Panc1 (cell line): ENCODE data around the gene PTPN9. TPM values are rescaled to one million over a fixed set of nuclear protein-coding genes. Genes with fewer than 3 reads are reported as not detected.

Experiments used
- ATAC-seq: fragments of 200-7000 bp; cut with Tn5 transposase; 2 replicates; pipeline ENCODE4 v1.9.1; 2020; ENCODE audit warnings: mild to moderate bottlenecking, moderate library complexity
- Bru-seq: library from RNA; stranded (reverse); fragments of 400-500 nt; gene quantifications from one replicate; lab custom pipeline; 2021; lab: Mats Ljungman, UMichigan
- BruChase-seq, 2 experiments: library from RNA; stranded (reverse); fragments of 400-500 nt; gene quantifications; one replicate each; lab custom pipeline; 2021; lab: Mats Ljungman, UMichigan
- BruUV-seq: library from RNA; stranded (reverse); fragments of 400-500 nt; replicated peaks from 2 replicates; lab custom pipeline; 2021; lab: Mats Ljungman, UMichigan
- CTCF ChIA-PET: fragments of 300-600 bp; sonication (Branson Sonifier 250); formaldehyde crosslinking; loops from one replicate; lab custom pipeline; 2022; ENCODE audit warnings: antibody characterized with exemption; lab: Charles Lee
- POLR2A ChIA-PET: fragments of 300-600 bp; sonication (Branson Sonifier 250); formaldehyde crosslinking; loops from one replicate; lab custom pipeline; 2022; ENCODE audit warnings: antibody characterized with exemption; lab: Charles Lee
- DNase-seq: peaks from one replicate; pipeline ENCODE4 v3.0.0-alpha.2; 2010; ENCODE audit warnings: low read depth, low spot score
- H3K27ac ChIP-seq: 2 replicates; pipeline ENCODE4 v1.5.1; 2011; ENCODE audit warnings: mild to moderate bottlenecking, low read length, inconsistent platforms
- H3K27me3 ChIP-seq: fragments of 200-500 bp; sonication (Bioruptor generic); 2 replicates; pipeline ENCODE4 v1.6.0; 2014; ENCODE audit warnings: low read length, inconsistent platforms; ENCODE audit not compliant: control insufficient read depth, insufficient read depth
- H3K36me3 ChIP-seq: fragments of 200-500 bp; sonication (Bioruptor generic); 2 replicates; pipeline ENCODE4 v1.5.1; 2014; ENCODE audit warnings: inconsistent platforms, mild to moderate bottlenecking, low read length, moderate library complexity; ENCODE audit not compliant: control insufficient read depth, insufficient read depth
- H3K4me1 ChIP-seq: 2 replicates; pipeline ENCODE4 v1.5.1; 2011; ENCODE audit warnings: inconsistent platforms, mild to moderate bottlenecking, low read length, moderate library complexity; ENCODE audit not compliant: control insufficient read depth, insufficient read depth
- H3K4me3 ChIP-seq, 2 experiments: 2 replicates each; pipeline ENCODE4 v1.5.1; 2011 to 2012; ENCODE audit warnings: low read depth in 2 of 2, low read length in 2 of 2, mild to moderate bottlenecking in 2 of 2, inconsistent platforms in 1 of 2, moderate library complexity in 1 of 2
- H3K9me3 ChIP-seq: fragments of 200-500 bp; sonication (Bioruptor generic); 2 replicates; pipeline ENCODE4 v1.5.1; 2014; ENCODE audit warnings: low read depth, mild to moderate bottlenecking, inconsistent platforms, low read length, moderate library complexity; ENCODE audit not compliant: control insufficient read depth, insufficient read depth
- POLR2AphosphoS5 ChIP-seq: IDR thresholded peaks from 2 replicates; pipeline ENCODE4 v1.6.1; 2012; ENCODE audit warnings: mild to moderate bottlenecking, low read depth, low read length, moderate library complexity
- SIN3A ChIP-seq: IDR thresholded peaks from 2 replicates; pipeline ENCODE4 v1.6.1; 2012; ENCODE audit warnings: low read depth, mild to moderate bottlenecking, low read length, moderate library complexity, borderline replicate concordance; ENCODE audit not compliant: insufficient read depth
- TCF7L2 ChIP-seq: IDR thresholded peaks from 2 replicates; pipeline ENCODE4 v1.6.1; 2011; ENCODE audit warnings: mild to moderate bottlenecking, low read depth, low read length, inconsistent platforms
- in situ Hi-C: cut with HindIII; loops from 2 replicates; pipeline ENCODE4 v1.10.0; 2016; ENCODE audit warnings: low sequenced_read_pairs, low pct_unique_long_range_greater_than_20kb
- intact Hi-C: fragments of 100-400 bp; cut with micrococcal nuclease; formaldehyde crosslinking; loops from one replicate; pipeline ENCODE4 v1.10.0; 2022; ENCODE audit not compliant: unreplicated experiment
- long read RNA-seq: library from polyadenylated mRNA; unstranded; transcript quantifications from one replicate; pipeline ENCODE4 v2.0.0, GENCODE V29; 2021; ENCODE audit not compliant: unreplicated experiment
- polyA plus RNA-seq: library from polyadenylated mRNA; unstranded; fragments of >200 nt; gene quantifications from one replicate; pipeline ENCODE4 v1.2.1, GENCODE V29; 2012; ENCODE audit warnings: missing spikeins; ENCODE audit not compliant: insufficient read length
- total RNA-seq: library from RNA; stranded (reverse); gene quantifications from one replicate; pipeline ENCODE4 v1.2.1, GENCODE V29; 2021; ENCODE audit not compliant: unreplicated experiment
- TF ChIP-seq, protein P1 (sequence below): fragments of 450-650 bp; IDR thresholded peaks from 2 replicates; pipeline ENCODE4 v1.5.1; 2017; ENCODE audit warnings: mild to moderate bottlenecking
- TF ChIP-seq, protein P2 (sequence below), 2 experiments: IDR thresholded peaks; 2 replicates each; pipeline ENCODE4 v1.6.1; 2011 to 2012; ENCODE audit warnings: low read depth in 2 of 2, control low read depth in 1 of 2, low read length in 1 of 2, mild to moderate bottlenecking in 1 of 2, moderate library complexity in 1 of 2; ENCODE audit not compliant: insufficient read depth in 1 of 2

Gene PTPN9
- total RNA-seq: 38.4 TPM
- polyA plus RNA-seq: 33.8 TPM
- Bru-seq, nascent RNA: percentile 74 among the genes with signal in this experiment
- BruChase-seq, experiment 1, labeled RNA remaining after a 2-hour chase: percentile 73 among the genes with signal in this experiment
- BruChase-seq, experiment 2, labeled RNA remaining after a 6-hour chase: percentile 76 among the genes with signal in this experiment
- long read RNA-seq, full-length matches to known transcripts: 72 of 113 reads
- long read RNA-seq, partial matches to known transcripts: 11 of 113 reads
- long read RNA-seq, other reads (novel, unspliced or antisense): 30 of 113 reads

DNA sequence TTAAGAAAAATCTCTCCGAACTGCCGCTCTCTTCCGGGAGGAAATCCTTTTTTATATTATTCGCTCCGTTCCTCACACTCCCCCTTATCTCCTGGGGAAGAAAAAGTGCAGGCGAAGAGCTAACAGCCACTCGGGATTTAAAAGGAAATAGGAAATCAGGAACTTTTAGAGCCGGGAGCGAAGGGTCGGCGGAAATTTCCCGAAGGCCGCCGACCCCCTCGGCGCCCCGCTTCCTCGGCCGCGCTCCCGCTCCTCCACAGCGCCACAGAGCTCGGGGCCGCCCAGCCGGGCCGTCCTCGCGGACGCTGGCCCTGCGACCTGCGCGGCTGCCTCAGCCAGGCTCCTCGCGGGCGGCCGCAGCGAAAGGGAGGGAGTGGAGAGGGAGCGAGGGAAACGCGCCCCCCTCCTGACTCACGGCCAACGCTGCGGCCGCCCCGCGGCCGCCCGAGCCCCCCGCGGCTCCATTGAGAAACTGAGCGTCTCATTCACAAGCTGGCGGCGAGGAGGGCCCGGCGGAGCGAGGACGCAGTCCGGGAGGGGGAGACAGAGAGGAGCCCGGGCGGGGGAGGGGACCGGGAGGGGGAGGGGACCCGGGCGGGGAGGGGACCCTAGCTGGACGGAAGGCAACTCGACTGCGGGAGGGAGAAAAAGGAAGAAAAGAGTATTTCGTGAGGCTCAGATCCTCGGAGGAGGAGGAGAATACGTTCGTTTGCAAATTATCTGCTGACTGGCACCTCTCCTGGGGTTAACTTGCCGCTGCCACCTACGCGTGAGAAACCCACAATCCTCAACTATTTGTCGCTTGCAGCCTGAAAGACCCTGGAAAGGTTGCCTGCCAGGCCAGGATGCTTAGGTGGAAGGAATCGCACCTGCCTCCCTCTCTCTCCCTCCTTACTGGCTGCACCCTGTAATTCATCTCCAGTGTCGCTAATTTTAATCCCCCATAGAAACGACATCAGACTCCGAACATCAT is at the start of gene PTPN9:
TSS of gene PTPN9 (minus strand) at position 368 of the 973 bp plus-strand sequence. CDS start 539 bp downstream, outside the sequence.
- POLR2A ChIA-PET: interaction anchor here (0.6 kb wide), 2 partner anchors 29 to 294 kb away, joined by 3 read pairs; no protein-coding TSS in a partner anchor
- peak within 1 kb of the TSS; percentile 86 to 98 for H3K4me3 ChIP-seq

More for the DNA sequence above, at the start of gene PTPN9:
- Histone ChIP-seq H3K27ac (peak within 1 kb of the TSS; percentile 95), H3K27me3 (no peaks in the 10 kb centered on the region), H3K4me1 (peaks cover 5% of the 10 kb centered on the region), H3K9me3 (no peaks in the 10 kb centered on the region), H3K36me3 (no peaks in the 10 kb centered on the region; the same call in 1 of the 2 replicates)
- CTCF ChIA-PET: interaction anchor here (0.6 to 1.0 kb wide), 2 partner anchors 69 to 129 kb away, joined by 5 to 9 read pairs; partner anchors contain the start of gene SNX33
- in situ Hi-C loops (no loop called here), intact Hi-C loops (no loop called here)
- BruUV-seq: no TSS peak
- ATAC-seq: peak; percentile 88
- TF ChIP-seq POLR2AphosphoS5 (peak; percentile 64; the same call in 1 of the 2 replicates), SIN3A (0 out of 2 replicates have a peak, but pooled peaks have one; percentile 83), TCF7L2 (no peak)
- TF ChIP-seq, protein P1, sequence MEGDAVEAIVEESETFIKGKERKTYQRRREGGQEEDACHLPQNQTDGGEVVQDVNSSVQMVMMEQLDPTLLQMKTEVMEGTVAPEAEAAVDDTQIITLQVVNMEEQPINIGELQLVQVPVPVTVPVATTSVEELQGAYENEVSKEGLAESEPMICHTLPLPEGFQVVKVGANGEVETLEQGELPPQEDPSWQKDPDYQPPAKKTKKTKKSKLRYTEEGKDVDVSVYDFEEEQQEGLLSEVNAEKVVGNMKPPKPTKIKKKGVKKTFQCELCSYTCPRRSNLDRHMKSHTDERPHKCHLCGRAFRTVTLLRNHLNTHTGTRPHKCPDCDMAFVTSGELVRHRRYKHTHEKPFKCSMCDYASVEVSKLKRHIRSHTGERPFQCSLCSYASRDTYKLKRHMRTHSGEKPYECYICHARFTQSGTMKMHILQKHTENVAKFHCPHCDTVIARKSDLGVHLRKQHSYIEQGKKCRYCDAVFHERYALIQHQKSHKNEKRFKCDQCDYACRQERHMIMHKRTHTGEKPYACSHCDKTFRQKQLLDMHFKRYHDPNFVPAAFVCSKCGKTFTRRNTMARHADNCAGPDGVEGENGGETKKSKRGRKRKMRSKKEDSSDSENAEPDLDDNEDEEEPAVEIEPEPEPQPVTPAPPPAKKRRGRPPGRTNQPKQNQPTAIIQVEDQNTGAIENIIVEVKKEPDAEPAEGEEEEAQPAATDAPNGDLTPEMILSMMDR: peak; percentile 82; the same call in 1 of the 2 replicates
- TF ChIP-seq, protein P2, sequence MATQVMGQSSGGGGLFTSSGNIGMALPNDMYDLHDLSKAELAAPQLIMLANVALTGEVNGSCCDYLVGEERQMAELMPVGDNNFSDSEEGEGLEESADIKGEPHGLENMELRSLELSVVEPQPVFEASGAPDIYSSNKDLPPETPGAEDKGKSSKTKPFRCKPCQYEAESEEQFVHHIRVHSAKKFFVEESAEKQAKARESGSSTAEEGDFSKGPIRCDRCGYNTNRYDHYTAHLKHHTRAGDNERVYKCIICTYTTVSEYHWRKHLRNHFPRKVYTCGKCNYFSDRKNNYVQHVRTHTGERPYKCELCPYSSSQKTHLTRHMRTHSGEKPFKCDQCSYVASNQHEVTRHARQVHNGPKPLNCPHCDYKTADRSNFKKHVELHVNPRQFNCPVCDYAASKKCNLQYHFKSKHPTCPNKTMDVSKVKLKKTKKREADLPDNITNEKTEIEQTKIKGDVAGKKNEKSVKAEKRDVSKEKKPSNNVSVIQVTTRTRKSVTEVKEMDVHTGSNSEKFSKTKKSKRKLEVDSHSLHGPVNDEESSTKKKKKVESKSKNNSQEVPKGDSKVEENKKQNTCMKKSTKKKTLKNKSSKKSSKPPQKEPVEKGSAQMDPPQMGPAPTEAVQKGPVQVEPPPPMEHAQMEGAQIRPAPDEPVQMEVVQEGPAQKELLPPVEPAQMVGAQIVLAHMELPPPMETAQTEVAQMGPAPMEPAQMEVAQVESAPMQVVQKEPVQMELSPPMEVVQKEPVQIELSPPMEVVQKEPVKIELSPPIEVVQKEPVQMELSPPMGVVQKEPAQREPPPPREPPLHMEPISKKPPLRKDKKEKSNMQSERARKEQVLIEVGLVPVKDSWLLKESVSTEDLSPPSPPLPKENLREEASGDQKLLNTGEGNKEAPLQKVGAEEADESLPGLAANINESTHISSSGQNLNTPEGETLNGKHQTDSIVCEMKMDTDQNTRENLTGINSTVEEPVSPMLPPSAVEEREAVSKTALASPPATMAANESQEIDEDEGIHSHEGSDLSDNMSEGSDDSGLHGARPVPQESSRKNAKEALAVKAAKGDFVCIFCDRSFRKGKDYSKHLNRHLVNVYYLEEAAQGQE (IDR thresholded peaks at IDR 0.05; ENCODE audit: insufficient read depth in 1 of 2, low read depth in 2 of 2, low read length in 1 of 2): no peak
- no peak for DNase-seq
